ENCODE data around the gene SMARCC1.

Gene SMARCC1

DNA sequence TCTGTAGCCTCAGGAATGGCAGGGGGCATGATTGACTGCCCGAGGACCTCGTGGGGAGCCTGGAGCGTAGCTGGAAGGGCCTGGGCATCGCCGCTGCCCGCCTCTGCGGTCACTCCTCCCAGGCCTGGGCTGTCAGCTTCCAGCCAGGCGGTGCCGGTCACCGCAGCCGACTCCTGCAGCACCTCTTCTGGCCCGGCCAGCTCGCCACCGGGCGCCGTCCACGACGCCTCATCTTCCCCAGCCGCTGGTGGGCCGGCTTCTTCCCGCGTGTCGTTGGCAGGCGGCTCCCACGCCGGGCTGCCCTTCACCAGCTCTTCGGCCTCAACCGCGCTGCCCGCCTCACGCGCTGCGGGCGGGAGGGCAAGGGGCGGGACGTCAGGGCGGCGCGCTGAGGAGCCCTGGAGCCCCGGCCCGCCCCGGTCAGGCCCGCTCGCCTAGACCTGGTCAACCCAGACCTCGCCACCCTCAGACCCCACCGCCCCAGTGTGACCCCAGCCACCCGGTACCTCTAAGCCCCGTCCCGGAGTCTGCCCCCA, 204.0 kb downstream of the SMARCC1 start:
- Histone ChIP-seq H3K4me3 (ENCODE audit: low read depth, low read length) (no peak overlapping the region), H3K27me3 (peaks cover 17% of the 10 kb centered on the region), H3K4me1 (no peaks in the 10 kb centered on the region), H3K36me3 (no peaks in the 10 kb centered on the region), H3K9me3 (no peaks in the 10 kb centered on the region)
- DNase-seq: no peak
- no peak for TF ChIP-seq CTCF (IDR thresholded peaks at IDR 0.05; ENCODE audit: low read depth, low read length)

GRCh38 chr3:47573190-47574172, 208.2 kb downstream of the SMARCC1 start:
- no peak overlapping the region for H3K4me3 ChIP-seq (ENCODE audit: low read depth, low read length)
- DNase-seq: no peak
- H3K36me3 ChIP-seq: no peaks in the 10 kb centered on the region
- no peaks in the 10 kb centered on the region for H3K9me3 ChIP-seq
- peaks cover 6% of the 10 kb centered on the region for H3K27me3 ChIP-seq
- no peak for TF ChIP-seq CTCF (IDR thresholded peaks at IDR 0.05; ENCODE audit: low read depth, low read length)
- H3K4me1 ChIP-seq: no peaks in the 10 kb centered on the region

GRCh38 chr3:47571391-47572175, 210.1 kb downstream of the SMARCC1 start:
- no peaks in the 10 kb centered on the region for H3K27me3 ChIP-seq
- no peaks in the 10 kb centered on the region for H3K9me3 ChIP-seq
- no peaks in the 10 kb centered on the region for H3K4me1 ChIP-seq
- TF ChIP-seq CTCF (IDR thresholded peaks at IDR 0.05; ENCODE audit: low read depth, low read length): no peak
- no peaks in the 10 kb centered on the region for H3K36me3 ChIP-seq
- no peak overlapping the region for H3K4me3 ChIP-seq (ENCODE audit: low read depth, low read length)
- DNase-seq: no peak

GRCh38 chr3:47568901-47569300, 212.8 kb downstream of the SMARCC1 start:
- DNase-seq: no peak
- H3K4me3 ChIP-seq (ENCODE audit: low read depth, low read length): no peak overlapping the region
- no peak for TF ChIP-seq CTCF (IDR thresholded peaks at IDR 0.05; ENCODE audit: low read depth, low read length)
- H3K36me3 ChIP-seq: no peaks in the 10 kb centered on the region
- no peaks in the 10 kb centered on the region for H3K27me3 ChIP-seq
- no peaks in the 10 kb centered on the region for H3K4me1 ChIP-seq
- no peaks in the 10 kb centered on the region for H3K9me3 ChIP-seq

DNA sequence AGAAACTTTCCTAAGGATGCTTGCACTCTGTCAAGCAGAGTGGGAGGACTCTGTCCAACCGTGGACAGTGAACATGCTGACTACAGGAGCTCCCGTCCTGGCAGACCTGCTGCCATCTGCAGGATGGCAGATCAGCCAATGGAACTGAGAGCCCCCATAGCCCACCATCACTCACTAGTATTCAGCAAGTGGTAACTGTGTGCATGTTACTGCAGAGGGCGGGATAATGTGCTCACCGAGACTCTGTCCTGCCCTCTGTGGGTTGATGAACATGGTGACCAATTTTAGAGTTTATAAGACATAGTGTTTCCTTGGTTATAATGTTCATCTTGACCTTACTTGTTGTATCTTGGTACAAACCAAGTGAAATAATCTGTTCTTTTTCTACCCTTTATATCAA, 214.5 kb downstream of the SMARCC1 start:
- Histone ChIP-seq H3K9me3 (no peaks in the 10 kb centered on the region), H3K4me1 (no peaks in the 10 kb centered on the region), H3K4me3 (ENCODE audit: low read depth, low read length) (no peak overlapping the region), H3K27me3 (no peaks in the 10 kb centered on the region), H3K36me3 (no peaks in the 10 kb centered on the region)
- no peak for DNase-seq
- no peak for TF ChIP-seq CTCF (IDR thresholded peaks at IDR 0.05; ENCODE audit: low read depth, low read length)
